ENCODE measurements around the gene WRAP73. TPM values are rescaled to one million over a fixed set of nuclear protein-coding genes. Genes with fewer than 3 reads are reported as not detected.

Gene WRAP73
- polyA plus RNA-seq, 2 of the 4 experiments (the other 2 are of a cell fraction): 15.4 to 16.1 TPM

DNA sequence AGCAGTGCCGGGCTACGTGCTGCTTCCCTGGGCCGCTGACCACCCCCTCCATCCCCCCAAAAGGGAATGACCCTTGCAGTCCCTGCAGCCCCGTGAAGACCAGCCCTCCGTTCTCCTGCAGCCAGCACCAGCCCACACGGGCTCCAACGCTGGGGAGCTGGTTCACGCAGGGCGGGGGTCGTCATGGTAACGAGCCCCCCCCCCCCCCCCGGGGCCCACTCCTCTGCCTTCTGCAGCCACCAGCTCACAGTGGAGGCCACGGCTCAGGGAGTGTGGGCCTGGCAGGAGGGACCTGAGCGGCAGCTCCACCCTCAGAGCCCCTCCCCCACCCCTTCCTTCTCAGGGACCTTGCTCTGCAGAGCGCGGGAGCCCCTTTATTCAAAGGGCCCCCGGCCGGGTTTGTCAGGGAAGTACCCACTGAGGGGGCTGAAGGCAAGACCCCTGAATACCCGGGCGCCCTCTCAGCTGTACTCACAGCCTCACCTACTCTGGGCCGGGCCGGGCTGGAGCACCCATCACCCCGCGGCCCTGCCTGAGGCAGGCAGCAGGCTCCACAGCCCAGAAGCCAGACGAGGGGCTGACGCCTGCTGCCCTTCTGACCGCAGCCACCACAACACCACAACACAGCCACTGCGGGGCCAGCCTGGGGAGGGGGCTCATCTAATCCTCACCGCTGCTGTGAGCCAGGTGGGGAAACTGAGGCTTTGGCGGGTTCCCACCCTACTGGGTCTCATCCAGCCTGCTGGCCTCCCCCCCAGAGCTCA is 51.2 kb downstream of the WRAP73 start:
- no peaks in the 10 kb centered on the region for H3K9me3 ChIP-seq

DNA sequence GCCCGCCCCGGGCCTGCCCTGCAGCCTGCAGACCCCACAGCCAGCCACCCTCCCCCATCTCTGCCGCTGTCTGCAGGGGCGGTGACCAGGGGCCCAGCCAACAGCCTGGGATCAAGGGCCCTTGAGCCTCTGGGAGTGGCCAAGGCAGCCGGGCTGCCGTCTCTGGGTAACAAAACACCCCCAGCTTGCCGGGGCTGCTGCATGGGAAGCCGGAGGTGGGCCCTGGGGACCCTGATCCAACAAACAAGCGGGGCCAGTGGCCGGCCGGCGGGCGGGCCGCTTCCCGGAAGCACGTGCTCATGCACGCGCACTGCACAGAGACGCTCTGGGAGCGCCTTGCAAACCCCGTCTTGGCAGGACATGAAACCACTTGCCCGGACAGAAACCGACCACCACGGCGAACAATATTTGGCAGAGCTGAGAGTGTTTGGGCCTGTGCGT is 51.8 kb downstream of the WRAP73 start:
- no peak for FAIRE-seq
- TF ChIP-seq, protein P1, sequence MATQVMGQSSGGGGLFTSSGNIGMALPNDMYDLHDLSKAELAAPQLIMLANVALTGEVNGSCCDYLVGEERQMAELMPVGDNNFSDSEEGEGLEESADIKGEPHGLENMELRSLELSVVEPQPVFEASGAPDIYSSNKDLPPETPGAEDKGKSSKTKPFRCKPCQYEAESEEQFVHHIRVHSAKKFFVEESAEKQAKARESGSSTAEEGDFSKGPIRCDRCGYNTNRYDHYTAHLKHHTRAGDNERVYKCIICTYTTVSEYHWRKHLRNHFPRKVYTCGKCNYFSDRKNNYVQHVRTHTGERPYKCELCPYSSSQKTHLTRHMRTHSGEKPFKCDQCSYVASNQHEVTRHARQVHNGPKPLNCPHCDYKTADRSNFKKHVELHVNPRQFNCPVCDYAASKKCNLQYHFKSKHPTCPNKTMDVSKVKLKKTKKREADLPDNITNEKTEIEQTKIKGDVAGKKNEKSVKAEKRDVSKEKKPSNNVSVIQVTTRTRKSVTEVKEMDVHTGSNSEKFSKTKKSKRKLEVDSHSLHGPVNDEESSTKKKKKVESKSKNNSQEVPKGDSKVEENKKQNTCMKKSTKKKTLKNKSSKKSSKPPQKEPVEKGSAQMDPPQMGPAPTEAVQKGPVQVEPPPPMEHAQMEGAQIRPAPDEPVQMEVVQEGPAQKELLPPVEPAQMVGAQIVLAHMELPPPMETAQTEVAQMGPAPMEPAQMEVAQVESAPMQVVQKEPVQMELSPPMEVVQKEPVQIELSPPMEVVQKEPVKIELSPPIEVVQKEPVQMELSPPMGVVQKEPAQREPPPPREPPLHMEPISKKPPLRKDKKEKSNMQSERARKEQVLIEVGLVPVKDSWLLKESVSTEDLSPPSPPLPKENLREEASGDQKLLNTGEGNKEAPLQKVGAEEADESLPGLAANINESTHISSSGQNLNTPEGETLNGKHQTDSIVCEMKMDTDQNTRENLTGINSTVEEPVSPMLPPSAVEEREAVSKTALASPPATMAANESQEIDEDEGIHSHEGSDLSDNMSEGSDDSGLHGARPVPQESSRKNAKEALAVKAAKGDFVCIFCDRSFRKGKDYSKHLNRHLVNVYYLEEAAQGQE (IDR thresholded peaks at IDR 0.05): no peak
- TF ChIP-seq TP53 (CRISPR knock-in tag; IDR thresholded peaks at IDR 0.05): no peak
- no peak for TF ChIP-seq ZNF302 (CRISPR knock-in tag; IDR thresholded peaks at IDR 0.05)
- TF ChIP-seq, protein P2, sequence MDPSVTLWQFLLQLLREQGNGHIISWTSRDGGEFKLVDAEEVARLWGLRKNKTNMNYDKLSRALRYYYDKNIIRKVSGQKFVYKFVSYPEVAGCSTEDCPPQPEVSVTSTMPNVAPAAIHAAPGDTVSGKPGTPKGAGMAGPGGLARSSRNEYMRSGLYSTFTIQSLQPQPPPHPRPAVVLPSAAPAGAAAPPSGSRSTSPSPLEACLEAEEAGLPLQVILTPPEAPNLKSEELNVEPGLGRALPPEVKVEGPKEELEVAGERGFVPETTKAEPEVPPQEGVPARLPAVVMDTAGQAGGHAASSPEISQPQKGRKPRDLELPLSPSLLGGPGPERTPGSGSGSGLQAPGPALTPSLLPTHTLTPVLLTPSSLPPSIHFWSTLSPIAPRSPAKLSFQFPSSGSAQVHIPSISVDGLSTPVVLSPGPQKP (IDR thresholded peaks at IDR 0.05; ENCODE audit: low read depth, low read length): no peak
- TF ChIP-seq HOXA7 (CRISPR knock-in tag; IDR thresholded peaks at IDR 0.05): no peak
- TF ChIP-seq FOSL2 (IDR thresholded peaks at IDR 0.05): no peak
- no peak for TF ChIP-seq FOSL2 (CRISPR knock-in tag; IDR thresholded peaks at IDR 0.05)
- TF ChIP-seq, protein P3, sequence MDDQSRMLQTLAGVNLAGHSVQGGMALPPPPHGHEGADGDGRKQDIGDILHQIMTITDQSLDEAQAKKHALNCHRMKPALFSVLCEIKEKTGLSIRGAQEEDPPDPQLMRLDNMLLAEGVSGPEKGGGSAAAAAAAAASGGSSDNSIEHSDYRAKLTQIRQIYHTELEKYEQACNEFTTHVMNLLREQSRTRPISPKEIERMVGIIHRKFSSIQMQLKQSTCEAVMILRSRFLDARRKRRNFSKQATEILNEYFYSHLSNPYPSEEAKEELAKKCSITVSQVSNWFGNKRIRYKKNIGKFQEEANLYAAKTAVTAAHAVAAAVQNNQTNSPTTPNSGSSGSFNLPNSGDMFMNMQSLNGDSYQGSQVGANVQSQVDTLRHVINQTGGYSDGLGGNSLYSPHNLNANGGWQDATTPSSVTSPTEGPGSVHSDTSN (IDR thresholded peaks at IDR 0.05): no peak
- no peak for TF ChIP-seq ZSCAN20 (CRISPR knock-in tag; IDR thresholded peaks at IDR 0.05)
- ChIA-PET POLR2A (no interaction called here), CTCF (interaction anchor here (1.2 to 2.6 kb wide), 3 partner anchors 21 to 129 kb away, joined by 3 to 10 read pairs (median 4); no protein-coding TSS in a partner anchor)
- no peak overlapping the region for H3K27ac ChIP-seq
- WGBS (ENCODE audit: missing lambda C conversion rate): 90% methylated on average over 21 of the region's 26 CpGs
- H3K9me3 ChIP-seq: no peaks in the 10 kb centered on the region
- no peak overlapping the region for H3K4me3 ChIP-seq
- no peak for DNase-seq (ENCODE audit: low read depth in 1 of 2, low spot score in 1 of 2)
- no peak for ATAC-seq
- no peak overlapping the region for H3K4me2 ChIP-seq
- H3K4me1 ChIP-seq: no peaks in the 10 kb centered on the region

More for the DNA sequence above, 51.2 kb downstream of the WRAP73 start:
- no peak overlapping the region for H3K27ac ChIP-seq
- DNase-seq (ENCODE audit: low read depth in 1 of 2, low spot score in 1 of 2): no peak
- WGBS (ENCODE audit: missing lambda C conversion rate): 77% methylated on average over 5 of the region's 30 CpGs
- H3K4me3 ChIP-seq: no peak overlapping the region
- no peak for ATAC-seq
- TF ChIP-seq HDAC2 (IDR thresholded peaks at IDR 0.05): no peak
- ChIA-PET CTCF (interaction anchor here (1.2 to 2.6 kb wide), 3 partner anchors 21 to 130 kb away, joined by 3 to 10 read pairs (median 4); no protein-coding TSS in a partner anchor), POLR2A (no interaction called here)
- FAIRE-seq: no peak
- H3K4me1 ChIP-seq: no peaks in the 10 kb centered on the region
- H3K4me2 ChIP-seq: no peak overlapping the region

DNA sequence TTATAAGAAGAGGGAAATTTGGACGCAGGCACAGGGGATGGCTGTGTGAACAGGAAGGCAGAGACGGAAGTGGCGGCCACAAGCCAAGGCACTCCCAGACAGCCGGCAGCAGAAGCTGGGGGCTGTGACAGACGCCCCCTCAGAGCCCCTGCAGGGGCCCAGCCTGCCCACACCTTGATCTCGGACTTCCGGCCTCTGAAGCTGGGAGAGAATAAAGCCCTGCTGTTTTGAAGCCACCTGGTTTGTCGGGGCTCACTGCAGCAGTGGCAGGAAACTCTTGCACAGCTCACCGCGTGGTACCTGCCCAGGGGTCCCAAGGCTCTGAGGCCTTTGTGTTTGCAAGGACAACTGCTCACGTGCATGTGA is 52.3 kb downstream of the WRAP73 start:
- DNase-seq (ENCODE audit: low read depth in 1 of 2, low spot score in 1 of 2): no peak
- ATAC-seq: no peak
- FAIRE-seq: no peak
- ChIA-PET POLR2A (no interaction called here), CTCF (interaction anchor here (1.2 to 2.6 kb wide), 2 partner anchors 22 to 128 kb away, joined by 4 to 10 read pairs; no protein-coding TSS in a partner anchor)
- WGBS (ENCODE audit: missing lambda C conversion rate): 89% methylated on average over 11 of the region's 11 CpGs
- Histone ChIP-seq H3K4me3 (no peak overlapping the region), H3K9me3 (no peaks in the 10 kb centered on the region), H3K27ac (no peak overlapping the region), H3K4me1 (no peaks in the 10 kb centered on the region), H3K4me2 (no peak overlapping the region)
- no peak for TF ChIP-seq RAD21 (conservative IDR thresholded peaks at IDR 0.05 in 1 of 2, IDR thresholded peaks at IDR 0.05 in 1 of 2)
- no peak for TF ChIP-seq FOXS1 (CRISPR knock-in tag; IDR thresholded peaks at IDR 0.05)
- no peak for TF ChIP-seq PHF8 (IDR thresholded peaks at IDR 0.05; ENCODE audit: borderline replicate concordance, low read depth)
- TF ChIP-seq, protein P2 (IDR thresholded peaks at IDR 0.05; ENCODE audit: low read depth, low read length): no peak
- TF ChIP-seq POLR2A (IDR thresholded peaks at IDR 0.05; ENCODE audit: low read length): no peak
- TF ChIP-seq RFX5 (IDR thresholded peaks at IDR 0.05): no peak
- no peak for TF ChIP-seq JUN (IDR thresholded peaks at IDR 0.05)
- no peak for TF ChIP-seq NR3C1 (IDR thresholded peaks at IDR 0.05)
- no peak for TF ChIP-seq ZNF302 (CRISPR knock-in tag; IDR thresholded peaks at IDR 0.05)
- TF ChIP-seq MAFK (IDR thresholded peaks at IDR 0.05; ENCODE audit: partially characterized antibody): no peak
- TF ChIP-seq CBX8 (IDR thresholded peaks at IDR 0.05): no peak
- TF ChIP-seq HOXA7 (CRISPR knock-in tag; IDR thresholded peaks at IDR 0.05): no peak
- TF ChIP-seq CEBPB (IDR thresholded peaks at IDR 0.05): no peak
- TF ChIP-seq FOSL2 (IDR thresholded peaks at IDR 0.05): no peak
- no peak for TF ChIP-seq FOSL2 (CRISPR knock-in tag; IDR thresholded peaks at IDR 0.05)
- no peak for TF ChIP-seq CHD2 (IDR thresholded peaks at IDR 0.05; ENCODE audit: low read length, partially characterized antibody)
- no peak for TF ChIP-seq HDAC2 (IDR thresholded peaks at IDR 0.05)
- TF ChIP-seq, protein P4, sequence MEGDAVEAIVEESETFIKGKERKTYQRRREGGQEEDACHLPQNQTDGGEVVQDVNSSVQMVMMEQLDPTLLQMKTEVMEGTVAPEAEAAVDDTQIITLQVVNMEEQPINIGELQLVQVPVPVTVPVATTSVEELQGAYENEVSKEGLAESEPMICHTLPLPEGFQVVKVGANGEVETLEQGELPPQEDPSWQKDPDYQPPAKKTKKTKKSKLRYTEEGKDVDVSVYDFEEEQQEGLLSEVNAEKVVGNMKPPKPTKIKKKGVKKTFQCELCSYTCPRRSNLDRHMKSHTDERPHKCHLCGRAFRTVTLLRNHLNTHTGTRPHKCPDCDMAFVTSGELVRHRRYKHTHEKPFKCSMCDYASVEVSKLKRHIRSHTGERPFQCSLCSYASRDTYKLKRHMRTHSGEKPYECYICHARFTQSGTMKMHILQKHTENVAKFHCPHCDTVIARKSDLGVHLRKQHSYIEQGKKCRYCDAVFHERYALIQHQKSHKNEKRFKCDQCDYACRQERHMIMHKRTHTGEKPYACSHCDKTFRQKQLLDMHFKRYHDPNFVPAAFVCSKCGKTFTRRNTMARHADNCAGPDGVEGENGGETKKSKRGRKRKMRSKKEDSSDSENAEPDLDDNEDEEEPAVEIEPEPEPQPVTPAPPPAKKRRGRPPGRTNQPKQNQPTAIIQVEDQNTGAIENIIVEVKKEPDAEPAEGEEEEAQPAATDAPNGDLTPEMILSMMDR (IDR thresholded peaks at IDR 0.05): no peak
- TF ChIP-seq NPAS2 (CRISPR knock-in tag; IDR thresholded peaks at IDR 0.05; ENCODE audit: borderline replicate concordance): no peak
